ENCODE data around the gene NGB. TPM values are rescaled to one million over a fixed set of nuclear protein-coding genes. Genes with fewer than 3 reads are reported as not detected.

The NGB gene
- total RNA-seq, 2 experiments from 2014 or later: not detected

GRCh38 chr14:77278461-77279230 lies 7.6 kb upstream of the NGB start:
- no peaks in the 10 kb centered on the region for H3K4me1 Mint-ChIP-seq (ENCODE audit: low read depth)
- no peak for ATAC-seq (ENCODE audit: poor library complexity)
- peaks cover 3% of the 10 kb centered on the region for H3K36me3 Mint-ChIP-seq (ENCODE audit: low read depth)
- TF ChIP-seq CTCF (IDR thresholded peaks at IDR 0.05): no peak
- intact Hi-C loops (cut with DNase I, micrococcal nuclease): no loop called here
- H3K27me3 Mint-ChIP-seq: peaks cover 3% of the 10 kb centered on the region
- no peak overlapping the region for H3K4me3 ChIP-seq (ENCODE audit: low read length)
- H3K36me3 ChIP-seq (ENCODE audit: insufficient read depth, low read length): no peaks in the 10 kb centered on the region
- DNase-seq: no peak
- H3K27ac Mint-ChIP-seq: no peak overlapping the region
- H3K27me3 ChIP-seq (ENCODE audit: control insufficient read depth in 1 of 2, insufficient read depth in 2 of 2, low read length in 2 of 2): no peaks in the 10 kb centered on the region
- CTCF ChIA-PET: no interaction called here
- POLR2A ChIA-PET: no interaction called here
- no peak overlapping the region for H3K4me3 Mint-ChIP-seq
- no peak overlapping the region for H3K27ac ChIP-seq (ENCODE audit: low read depth in 1 of 2, low read length in 2 of 2)
- H3K9me3 ChIP-seq (ENCODE audit: control insufficient read depth in 1 of 2, insufficient read depth in 1 of 2, low read length in 2 of 2): no peaks in the 10 kb centered on the region
- no peaks in the 10 kb centered on the region for H3K4me1 ChIP-seq (ENCODE audit: insufficient read depth, low read length)
- H3K9me3 Mint-ChIP-seq: no peaks in the 10 kb centered on the region

- Mint-ChIP-seq H3K27me3 (peaks cover 19% of the 10 kb centered on the region), H3K4me1 (ENCODE audit: low read depth) (no peaks in the 10 kb centered on the region), H3K36me3 (ENCODE audit: low read depth) (no peaks in the 10 kb centered on the region), H3K27ac (no peak overlapping the region), H3K9me3 (no peaks in the 10 kb centered on the region), H3K4me3 (no peak overlapping the region)
- peaks cover 3 to 9% of the 10 kb centered on the region in 2 experiments for H3K27me3 ChIP-seq (ENCODE audit: control insufficient read depth in 1 of 2, insufficient read depth in 2 of 2, low read length in 2 of 2)
- no peak overlapping the region for H3K4me3 ChIP-seq (ENCODE audit: low read length)
- intact Hi-C loops (cut with DNase I, micrococcal nuclease): no loop called here
- POLR2A ChIA-PET: no interaction called here
- CTCF ChIA-PET: no interaction called here
- no peak overlapping the region for H3K27ac ChIP-seq (ENCODE audit: low read depth in 1 of 2, low read length in 2 of 2)
- no peaks in the 10 kb centered on the region for H3K4me1 ChIP-seq (ENCODE audit: insufficient read depth, low read length)
- no peak for TF ChIP-seq CTCF (IDR thresholded peaks at IDR 0.05)
- DNase-seq (no peak), ATAC-seq (ENCODE audit: poor library complexity) (no peak)
- H3K9me3 ChIP-seq (ENCODE audit: control insufficient read depth in 1 of 2, insufficient read depth in 1 of 2, low read length in 2 of 2): no peaks in the 10 kb centered on the region
- no peaks in the 10 kb centered on the region for H3K36me3 ChIP-seq (ENCODE audit: insufficient read depth, low read length)
These were observed 6.0 kb upstream of the NGB start for GRCh38 chr14:77276959-77277358.

GRCh38 chr14:77276295-77276935 lies 5.4 kb upstream of the NGB start:
- Histone ChIP-seq H3K4me3 (ENCODE audit: low read length) (no peak overlapping the region), H3K27ac (ENCODE audit: low read depth in 1 of 2, low read length in 2 of 2) (no peak overlapping the region), H3K36me3 (ENCODE audit: insufficient read depth, low read length) (no peaks in the 10 kb centered on the region), H3K9me3 (ENCODE audit: control insufficient read depth in 1 of 2, insufficient read depth in 1 of 2, low read length in 2 of 2) (no peaks in the 10 kb centered on the region), H3K4me1 (ENCODE audit: insufficient read depth, low read length) (no peaks in the 10 kb centered on the region), H3K27me3 (ENCODE audit: control insufficient read depth in 1 of 2, insufficient read depth in 2 of 2, low read length in 2 of 2) (peaks cover 5 to 11% of the 10 kb centered on the region in 2 experiments)
- intact Hi-C loops (cut with DNase I, micrococcal nuclease): no loop called here
- Mint-ChIP-seq H3K27ac (no peak overlapping the region), H3K9me3 (no peaks in the 10 kb centered on the region), H3K36me3 (ENCODE audit: low read depth) (no peaks in the 10 kb centered on the region), H3K4me1 (ENCODE audit: low read depth) (no peaks in the 10 kb centered on the region), H3K27me3 (peaks cover 19% of the 10 kb centered on the region), H3K4me3 (no peak overlapping the region)
- TF ChIP-seq CTCF (IDR thresholded peaks at IDR 0.05): no peak
- ChIA-PET CTCF (no interaction called here), POLR2A (no interaction called here)
- no peak for DNase-seq
- ATAC-seq (ENCODE audit: poor library complexity): no peak
